Measurements from ENCODE around the gene ZNF543.
"Not testable (repeated sequence)": the region's sequence is repeated elsewhere in the genome, so short reads cannot be mapped to it uniquely, and the experiment has no call there.

Gene ZNF543

DNA sequence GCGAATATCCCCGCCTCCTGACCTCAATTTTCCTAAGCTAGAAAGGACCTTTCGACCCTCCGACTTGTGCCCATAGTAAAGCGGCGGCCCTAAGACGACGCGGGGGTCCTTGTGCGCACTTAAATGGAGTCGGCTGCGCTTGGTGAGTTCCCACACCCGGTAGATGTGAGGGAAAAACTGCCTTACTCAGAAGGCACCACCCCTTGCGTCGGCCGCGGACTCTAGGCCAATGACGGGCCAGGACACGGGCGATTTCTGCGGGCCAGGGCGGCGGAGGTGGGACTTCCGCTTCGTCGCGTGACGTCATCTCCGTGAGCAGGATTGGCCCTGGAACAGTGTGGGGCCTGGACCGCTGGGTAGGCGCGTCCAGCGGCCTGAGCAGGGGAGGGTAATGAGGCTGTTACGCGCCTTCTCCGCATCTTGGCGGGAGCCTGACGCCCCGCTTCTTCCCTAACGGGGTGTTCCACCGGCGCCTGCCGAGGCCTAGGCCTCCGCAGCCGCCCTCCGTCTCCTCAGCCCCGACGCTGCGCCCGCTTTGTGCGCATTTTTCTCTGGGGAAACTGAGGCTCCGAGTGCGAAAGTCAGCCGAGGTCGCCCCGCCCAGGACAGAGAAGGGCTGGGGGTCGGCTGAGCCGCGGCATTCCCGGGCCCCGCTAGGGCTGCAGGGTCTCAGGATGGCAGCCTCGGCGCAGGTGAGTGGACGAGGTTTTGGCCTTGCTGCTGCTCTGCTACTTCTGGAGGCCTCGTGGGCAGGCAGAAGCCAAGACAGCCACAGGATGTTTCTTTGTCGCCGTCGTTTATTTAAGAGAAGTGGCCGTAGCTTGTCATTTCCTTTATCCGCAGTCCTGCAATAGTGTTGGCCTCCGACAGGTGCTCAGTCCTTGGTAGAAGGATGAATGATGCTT is at the start of gene ZNF543:
Gene ZNF543 (plus strand): TSS at position 293 of the 905 bp plus-strand sequence. CDS start 382 bp downstream, at position 675.
- peak; percentile 93 for DNase-seq

GRCh38 chr19:57271280-57271679 is 49.0 kb upstream of the ZNF543 start:
- DNase-seq, result no peak

DNA sequence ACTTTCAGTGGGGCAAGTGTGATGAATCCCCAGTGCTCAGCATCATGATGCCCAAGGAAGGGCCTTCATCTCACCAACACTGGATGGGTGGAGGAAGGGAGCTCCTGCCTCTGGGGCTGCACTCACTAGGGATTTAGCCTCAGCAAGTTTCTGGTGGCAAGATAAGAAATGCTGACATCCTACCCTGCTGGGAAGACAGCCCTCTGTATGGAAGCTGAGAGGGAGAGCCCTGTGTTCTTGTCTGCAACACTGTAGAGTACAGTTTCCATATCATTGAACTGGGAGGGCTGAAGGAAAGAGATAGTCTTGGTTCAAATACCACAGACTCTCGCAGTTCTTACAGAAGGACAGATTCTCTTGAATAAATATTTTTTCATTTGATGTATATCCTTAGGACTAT is 47.3 kb upstream of the ZNF543 start:
- no peak for DNase-seq

DNA sequence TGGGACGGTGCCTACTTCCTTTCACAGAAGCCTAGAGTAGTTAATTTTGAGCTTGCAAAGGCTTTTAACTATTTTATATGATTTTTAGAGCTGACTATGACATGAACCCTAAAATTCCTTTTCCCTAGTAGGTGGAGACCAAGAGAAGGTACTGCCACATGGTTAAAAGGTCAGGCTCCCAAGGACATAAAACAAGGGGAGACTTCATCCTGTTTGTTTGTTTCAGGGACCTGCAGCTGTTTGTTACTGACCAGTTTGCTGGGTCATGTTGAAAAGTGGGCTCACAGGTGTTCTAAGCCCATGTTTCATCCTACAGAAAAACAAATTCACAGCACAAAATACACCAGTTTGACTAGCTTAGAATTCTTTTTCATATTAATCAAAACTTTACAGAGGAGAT is 43.8 kb upstream of the ZNF543 start:
- no peak for DNase-seq

DNA sequence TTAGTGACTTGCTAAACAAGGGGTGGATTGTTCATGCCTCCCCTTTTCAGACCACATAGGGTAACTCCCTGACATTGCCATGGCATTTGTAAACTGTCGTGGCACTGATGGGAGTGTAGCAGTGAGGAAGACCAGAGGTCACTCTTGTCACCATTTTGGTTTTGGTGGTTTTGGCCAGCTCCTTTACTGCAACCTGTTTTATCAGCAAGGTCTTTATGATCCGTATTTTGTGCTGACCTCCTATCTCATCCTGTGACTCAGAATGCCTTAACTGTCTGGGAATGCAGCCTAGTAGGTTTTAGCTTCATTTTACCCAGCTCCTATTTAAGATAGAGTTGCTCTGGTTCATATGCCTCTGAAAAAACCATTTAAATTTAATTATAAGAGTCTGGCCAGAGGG is 41.8 kb upstream of the ZNF543 start:
- DNase-seq, result not testable (repeated sequence)

DNA sequence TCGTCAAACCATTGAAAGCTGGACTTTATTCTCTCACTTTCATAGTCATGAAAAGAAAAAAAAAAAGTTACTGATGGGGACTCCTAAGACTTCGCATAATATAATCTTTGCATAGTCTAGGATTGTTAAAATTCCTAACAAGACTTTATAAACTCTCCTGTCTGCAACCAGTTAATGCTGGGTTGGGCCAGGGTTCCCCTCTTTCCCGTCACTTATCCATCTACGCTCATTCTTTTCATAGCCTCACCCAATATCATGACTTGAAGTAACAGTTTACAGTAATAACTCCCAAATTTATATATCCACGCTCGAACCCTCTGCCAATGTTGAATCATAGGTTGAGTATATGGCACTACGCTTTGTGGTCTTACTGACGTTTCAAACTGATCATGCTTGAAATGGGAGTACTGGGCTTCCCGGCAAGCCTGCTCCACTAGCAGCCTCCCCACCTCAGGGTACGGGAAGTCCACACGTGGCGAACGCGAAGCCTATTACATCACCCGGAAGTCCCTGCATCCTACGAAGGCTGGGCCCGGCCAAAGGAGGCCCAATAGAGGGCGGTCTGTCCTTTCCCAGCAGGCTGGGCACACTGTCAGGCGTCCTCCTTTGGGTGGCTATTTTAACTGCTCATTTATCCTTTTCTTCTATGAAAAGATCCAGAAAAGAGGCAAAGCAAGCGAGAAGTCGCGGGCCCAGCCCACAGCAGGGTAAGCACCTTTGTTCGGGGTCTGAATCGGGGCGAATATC is 40.7 kb upstream of the ZNF543 start:
- peak; percentile 80 for DNase-seq

- peak; percentile 97 for DNase-seq
Measured at GRCh38 chr19:57280165-57280961, 39.9 kb upstream of the ZNF543 start, which contains the start of gene ZNF460. TSS of gene ZNF460 (plus strand) at chr19:57280485. CDS start at chr19:57280807, 322 bp downstream.

- peak; percentile 46 for DNase-seq
Measured at GRCh38 chr19:57280962-57281400, 39.3 kb upstream of the ZNF543 start.

GRCh38 chr19:57282011-57282643 is 38.1 kb upstream of the ZNF543 start:
- DNase-seq, result no peak

DNA sequence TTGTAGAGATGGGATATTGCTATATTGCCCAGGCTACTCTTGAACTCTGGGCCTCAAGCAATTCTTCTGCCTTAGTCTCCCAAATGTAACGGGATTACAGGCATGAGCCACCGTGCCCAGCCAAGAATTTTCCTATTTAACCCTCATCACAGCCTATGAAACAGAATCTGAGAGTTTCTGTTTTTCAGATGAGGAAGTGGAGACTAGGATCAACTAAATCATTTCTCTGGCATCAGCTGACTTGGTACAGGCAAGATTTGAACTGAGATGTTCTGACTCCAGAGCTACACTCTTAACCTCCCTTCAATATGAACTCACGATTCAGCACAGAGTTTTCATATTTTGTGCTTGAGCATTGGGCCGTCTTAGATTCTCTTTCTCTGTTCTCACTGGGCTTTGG is 31.9 kb upstream of the ZNF543 start:
- no peak for DNase-seq

GRCh38 chr19:57290970-57291369 is 29.3 kb upstream of the ZNF543 start:
- DNase-seq, result no peak

DNA sequence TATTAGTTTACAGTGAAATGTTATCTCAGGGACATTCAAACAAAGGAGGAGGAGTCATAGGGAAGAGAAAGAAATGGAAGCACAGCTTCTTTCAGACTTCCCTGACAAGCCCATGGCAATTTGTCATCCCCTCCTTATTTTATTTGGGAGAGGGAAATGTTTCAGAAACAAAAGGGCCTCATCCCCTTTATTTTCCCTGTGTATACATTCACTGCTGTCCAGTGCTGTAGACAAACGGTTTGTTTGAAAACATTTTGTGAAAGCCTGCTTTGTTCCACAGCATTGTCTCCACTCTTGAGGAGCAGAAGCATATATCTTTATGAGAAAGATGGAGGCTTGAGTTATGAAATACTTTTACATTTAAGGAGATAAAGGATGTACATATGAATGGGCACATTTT is 27.7 kb upstream of the ZNF543 start:
- no peak for DNase-seq

GRCh38 chr19:57293719-57294118 is 26.6 kb upstream of the ZNF543 start:
- no peak for DNase-seq

DNA sequence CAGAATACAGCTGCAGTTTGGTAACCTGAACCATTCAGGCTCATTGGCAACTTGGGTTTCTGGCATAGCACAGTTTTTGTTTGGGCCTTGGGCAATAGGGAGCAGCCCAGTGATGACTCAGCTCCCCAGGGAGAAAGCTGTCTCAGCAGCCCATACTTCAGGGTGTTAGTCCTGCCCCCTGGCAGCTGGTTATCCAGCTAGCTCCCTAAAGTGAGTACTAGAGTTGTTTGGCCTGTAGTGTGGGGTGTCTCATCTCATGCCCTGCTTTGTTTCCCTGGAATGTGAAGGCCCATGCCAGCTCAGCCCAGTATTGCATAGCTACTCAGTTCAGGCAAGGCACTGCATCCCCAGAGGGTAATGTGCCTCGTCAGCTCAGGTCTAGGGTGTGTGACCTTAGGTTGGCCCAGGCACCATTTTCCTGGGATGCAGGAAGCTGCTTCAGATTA is 18.2 kb upstream of the ZNF543 start:
- no peak for DNase-seq

GRCh38 chr19:57302727-57303401 is 17.4 kb upstream of the ZNF543 start:
- DNase-seq, result no peak

DNA sequence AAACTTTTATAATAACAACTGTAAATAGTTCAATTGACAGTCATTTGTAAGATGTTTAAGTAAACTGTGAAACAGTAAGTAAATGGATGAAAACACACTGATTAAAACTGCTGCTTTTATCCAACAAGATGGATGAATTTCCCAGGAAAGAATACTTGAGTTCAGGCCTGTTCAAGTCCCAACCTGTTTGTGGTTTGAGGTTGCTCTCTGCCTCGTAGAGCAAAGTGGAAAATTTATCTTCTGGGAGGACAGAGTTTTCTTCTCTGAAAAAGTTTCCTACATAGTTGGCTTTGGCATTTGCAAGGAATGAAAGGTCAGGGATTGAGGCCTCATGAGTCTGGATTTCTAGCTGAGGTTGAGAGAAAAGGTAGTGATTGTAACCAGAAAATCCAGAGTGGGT is 15.2 kb upstream of the ZNF543 start:
- DNase-seq, result no peak

- DNase-seq, result no peak
Measured at GRCh38 chr19:57308514-57308913, 11.8 kb upstream of the ZNF543 start.

GRCh38 chr19:57310792-57311191 is 9.5 kb upstream of the ZNF543 start:
- no peak for DNase-seq

GRCh38 chr19:57314146-57314545 is 6.1 kb upstream of the ZNF543 start:
- DNase-seq, result no peak

DNA sequence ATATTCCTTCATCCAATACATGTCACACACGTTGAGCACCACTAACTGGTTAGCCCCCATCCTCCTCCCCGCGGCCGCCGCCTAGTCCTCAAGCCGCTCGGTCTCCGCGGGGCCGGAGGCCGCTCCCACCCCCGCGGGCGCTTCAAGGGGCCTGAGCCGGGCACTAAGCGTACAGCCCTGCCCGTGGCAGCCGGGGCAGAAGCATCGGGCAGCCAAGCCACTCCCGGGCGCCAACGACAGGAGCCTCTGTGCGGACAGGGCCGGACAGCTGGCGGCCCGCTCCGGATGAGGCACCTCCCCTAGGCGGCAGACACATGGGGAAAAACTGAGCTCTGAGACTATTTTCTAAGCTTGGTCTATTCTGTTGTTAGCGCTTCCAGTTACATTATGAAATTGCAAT is 2.8 kb upstream of the ZNF543 start:
- DNase-seq, result no peak

GRCh38 chr19:57319869-57320179 is 448 bp upstream of the ZNF543 start:
- DNase-seq, result no peak

GRCh38 chr19:57321116-57321515 is 844 bp downstream of the ZNF543 start:
- DNase-seq, result no peak

All from CD4-positive, alpha-beta T cell treated with Interleukin-4 for 4 hours (primary cell).